ENCODE measurements around the gene LAMA2. TPM values are rescaled to one million over a fixed set of nuclear protein-coding genes. Genes with fewer than 3 reads are reported as not detected.
A peak's percentile ranks its signal among the peaks of the same experiment; 100 is the strongest.

The LAMA2 gene
- total RNA-seq, 1 donor from 2014 or later: 0.20 TPM

DNA sequence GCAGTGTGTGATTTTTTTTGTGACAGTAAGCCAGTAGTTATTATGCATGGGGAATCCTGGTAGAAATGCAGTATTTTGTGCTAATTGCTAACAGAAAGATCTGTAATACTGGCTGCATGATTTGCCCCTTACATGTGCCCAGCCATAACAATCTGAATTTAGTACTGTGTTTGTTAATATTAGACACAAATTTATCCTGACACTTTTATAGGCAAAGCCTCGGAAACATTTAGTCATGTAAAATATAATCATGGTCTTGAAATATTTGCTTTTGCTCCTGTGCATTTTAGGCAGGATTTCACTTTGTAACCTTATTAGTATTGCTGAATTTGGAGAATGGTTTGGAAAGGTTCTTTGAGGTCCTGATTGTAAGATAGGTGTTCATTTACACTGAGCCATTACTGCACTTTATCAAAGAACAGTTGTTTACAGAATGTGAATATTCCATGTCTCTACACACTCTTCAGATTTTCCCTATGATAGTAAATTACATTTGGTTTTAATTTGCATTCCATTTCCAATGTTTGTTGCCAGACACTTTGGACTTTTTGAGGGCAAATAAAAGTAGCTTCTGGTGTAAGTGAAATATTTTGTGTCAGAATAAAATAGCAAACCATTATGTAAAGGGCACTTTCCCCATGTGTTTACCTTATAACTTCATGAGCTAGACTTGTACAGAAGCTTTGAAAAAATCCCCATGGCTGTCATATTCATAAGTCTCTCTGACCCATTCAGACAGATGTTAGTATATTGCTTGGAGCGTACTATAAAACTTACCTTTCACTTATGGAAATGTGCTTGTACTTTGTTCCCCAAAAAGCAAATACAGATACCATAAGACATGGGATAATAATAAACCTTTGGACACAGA is 477.1 kb downstream of the LAMA2 start:
- DNase-seq (ENCODE audit: low read depth in 2 of 2): no peak

DNA sequence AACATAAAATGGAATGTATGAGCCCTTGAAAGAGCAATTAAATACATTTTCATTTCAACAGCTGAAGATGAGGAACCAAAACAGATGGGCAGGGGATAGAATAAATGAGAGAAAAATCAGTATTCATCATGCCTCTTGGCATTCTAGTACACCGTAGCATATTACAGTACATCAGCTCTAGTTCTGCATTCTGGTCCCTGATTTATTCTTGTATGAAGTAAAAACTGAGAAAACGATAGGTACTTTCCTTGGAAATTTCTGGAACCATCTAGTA is 477.7 kb downstream of the LAMA2 start:
- DNase-seq (ENCODE audit: low read depth in 2 of 2): no peak

DNA sequence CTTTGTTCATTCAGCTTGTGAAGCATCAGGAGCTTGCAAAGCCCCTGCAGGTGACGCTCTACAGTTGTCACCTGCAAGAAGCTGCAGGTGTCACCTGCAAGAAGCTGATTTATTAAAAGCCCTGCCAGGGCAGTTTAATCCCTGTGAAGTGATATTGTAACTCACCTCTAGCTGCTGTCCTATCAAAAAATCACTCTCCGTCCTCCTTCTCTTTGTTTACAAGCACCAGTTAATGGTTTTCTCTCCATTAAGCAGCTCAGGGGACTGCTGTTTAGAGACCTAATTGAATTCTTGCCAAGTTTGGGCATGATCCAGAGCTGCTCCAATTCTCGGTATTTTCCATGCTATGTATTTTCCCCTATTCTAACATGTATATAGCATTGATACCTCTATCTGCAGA is 481.1 kb downstream of the LAMA2 start:
- DNase-seq (ENCODE audit: low read depth in 2 of 2): no peak

DNA sequence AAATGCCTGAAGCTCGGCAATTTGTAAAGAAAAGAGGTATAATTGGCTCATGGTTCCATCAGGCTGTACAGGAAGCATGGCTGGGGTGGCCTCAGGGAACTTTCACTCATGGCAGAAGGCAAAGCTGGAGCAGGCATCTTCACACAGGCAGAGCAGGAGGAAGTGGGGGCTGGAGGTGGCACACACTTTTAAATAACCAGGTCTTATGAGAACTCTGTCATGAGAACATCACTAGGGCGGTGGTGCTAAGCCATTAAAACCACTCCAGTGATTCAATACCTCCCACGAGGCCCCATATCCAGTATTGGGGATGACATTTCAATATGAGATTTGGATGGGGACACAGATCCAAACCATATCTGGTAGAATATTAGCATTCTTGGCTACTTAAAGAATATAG is 481.8 kb downstream of the LAMA2 start:
- no peak for DNase-seq (ENCODE audit: low read depth in 2 of 2)

DNA sequence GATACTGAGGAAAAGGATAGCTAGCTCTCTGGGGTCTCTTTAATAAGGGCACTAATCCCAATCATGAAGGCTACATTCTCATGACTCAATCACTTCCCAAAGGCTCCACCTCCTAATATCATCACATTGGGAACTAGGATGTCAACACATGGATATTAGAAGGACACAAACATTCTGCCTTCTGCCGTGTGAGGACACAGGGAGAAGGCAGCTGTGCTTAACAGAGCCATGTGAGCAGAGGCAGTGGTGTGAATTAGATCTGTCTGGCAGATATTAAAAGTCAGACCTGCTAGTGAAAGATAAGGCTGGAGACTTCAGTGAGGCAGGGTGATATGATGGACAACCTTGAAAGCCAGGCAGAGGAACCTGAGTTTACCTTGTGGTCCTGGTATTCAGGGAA is 485.1 kb downstream of the LAMA2 start:
- DNase-seq (ENCODE audit: low read depth in 2 of 2): no peak

DNA sequence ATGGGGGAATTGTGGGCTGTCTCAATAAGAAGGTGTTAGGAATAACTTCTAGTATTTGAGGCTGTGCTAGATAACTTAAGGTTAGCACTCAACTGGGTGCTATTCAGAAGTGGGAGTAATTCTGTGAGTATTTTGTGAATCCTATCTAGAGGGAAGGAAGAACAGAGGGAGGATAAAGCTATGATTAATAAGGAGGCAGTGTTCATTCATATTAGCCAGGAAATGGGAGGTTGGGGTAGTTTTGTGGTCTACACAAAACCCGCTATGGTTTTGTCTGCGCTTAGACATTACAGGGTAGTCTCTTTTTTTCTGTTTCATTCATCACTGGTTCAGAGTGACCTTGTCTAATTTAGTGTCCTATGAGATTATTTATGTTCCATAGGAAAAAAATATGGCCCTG is 486.0 kb downstream of the LAMA2 start:
- no peak for DNase-seq (ENCODE audit: low read depth in 2 of 2)

DNA sequence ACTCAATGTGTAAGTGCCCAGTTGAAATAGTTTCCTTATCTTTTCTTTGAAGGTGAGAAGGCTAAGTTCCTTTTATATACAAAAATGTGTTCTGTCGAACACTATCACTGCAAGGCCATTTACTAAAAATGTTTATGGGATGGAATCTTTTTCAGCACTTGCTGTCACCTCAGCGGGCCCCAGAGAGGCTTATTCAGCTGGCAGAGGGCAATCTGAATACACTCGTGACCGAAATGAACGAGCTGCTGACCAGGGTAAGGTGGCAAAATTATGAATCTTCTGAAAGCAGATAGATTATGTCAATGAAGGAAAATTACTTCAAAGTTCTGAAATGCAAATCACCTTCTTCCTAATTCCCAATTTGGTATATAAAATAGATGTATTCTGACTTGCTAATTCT is 486.8 kb downstream of the LAMA2 start:
- no peak for DNase-seq (ENCODE audit: low read depth in 2 of 2)

DNA sequence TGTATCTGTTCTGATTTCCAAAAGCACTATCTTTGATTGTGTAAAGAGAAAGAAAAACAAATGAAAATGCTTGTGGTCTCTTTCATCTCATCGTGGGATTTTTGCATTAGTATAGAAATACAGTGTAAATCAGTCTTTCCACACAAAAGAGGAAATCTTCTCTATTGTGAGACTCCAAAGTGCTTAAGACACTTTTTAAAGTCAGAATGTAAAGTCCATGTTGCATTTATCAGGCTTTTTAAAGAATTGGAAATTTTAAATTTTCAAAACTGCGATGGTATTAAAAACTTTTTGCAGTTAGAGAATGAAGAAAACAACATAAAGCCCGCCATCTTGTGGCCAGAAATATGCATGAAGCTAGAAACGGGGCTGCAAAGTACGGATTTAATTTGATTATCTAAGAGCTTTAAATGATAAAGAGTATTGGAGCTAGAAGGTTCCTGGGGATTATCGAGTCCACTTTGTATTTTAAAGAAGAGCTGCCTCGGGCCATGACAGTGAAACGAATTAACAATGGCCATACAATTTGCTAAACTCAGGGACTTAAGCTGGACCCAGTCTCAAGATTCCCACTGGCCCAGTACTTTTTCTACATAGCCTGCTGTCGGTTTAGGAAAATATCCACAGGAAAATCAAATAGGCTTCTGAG is 487.5 kb downstream of the LAMA2 start:
- DNase-seq (ENCODE audit: low read depth in 2 of 2): peak; percentile 61 to 75

DNA sequence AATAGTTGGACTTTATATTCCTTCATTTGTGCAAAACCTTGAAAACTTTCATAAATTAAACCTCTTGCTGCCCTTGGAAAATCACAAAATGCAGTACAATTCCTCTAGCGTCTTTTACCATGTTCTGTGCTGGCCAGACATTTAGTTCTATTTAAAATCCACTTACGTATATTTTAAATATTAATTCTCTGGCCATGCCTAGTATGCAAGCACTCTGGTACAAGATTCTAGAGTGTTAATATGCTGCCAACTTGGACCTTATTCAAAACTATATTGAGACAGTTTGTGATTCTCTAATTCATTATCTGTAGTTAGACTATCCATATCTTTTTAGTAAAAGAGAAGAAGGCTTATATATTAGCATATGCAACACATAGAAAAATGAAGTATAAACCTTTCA is 498.9 kb downstream of the LAMA2 start:
- no peak for DNase-seq (ENCODE audit: low read depth in 2 of 2)

DNA sequence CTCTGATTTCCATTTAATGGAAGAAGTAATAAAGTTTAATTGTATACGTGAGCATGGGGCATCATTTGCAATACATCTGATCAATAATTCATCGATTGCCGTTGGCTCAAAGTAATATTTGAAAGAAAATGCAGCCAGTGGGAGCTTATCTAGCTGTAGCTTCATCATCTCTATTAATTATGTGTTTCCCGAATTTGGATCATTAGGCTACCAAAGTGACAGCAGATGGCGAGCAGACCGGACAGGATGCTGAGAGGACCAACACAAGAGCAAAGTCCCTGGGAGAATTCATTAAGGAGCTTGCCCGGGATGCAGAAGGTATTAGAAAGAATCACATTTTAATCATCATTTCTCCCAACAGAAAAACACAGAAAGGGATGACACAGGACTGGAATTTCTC is 500.0 kb downstream of the LAMA2 start:
- DNase-seq (ENCODE audit: low read depth in 2 of 2): no peak

DNA sequence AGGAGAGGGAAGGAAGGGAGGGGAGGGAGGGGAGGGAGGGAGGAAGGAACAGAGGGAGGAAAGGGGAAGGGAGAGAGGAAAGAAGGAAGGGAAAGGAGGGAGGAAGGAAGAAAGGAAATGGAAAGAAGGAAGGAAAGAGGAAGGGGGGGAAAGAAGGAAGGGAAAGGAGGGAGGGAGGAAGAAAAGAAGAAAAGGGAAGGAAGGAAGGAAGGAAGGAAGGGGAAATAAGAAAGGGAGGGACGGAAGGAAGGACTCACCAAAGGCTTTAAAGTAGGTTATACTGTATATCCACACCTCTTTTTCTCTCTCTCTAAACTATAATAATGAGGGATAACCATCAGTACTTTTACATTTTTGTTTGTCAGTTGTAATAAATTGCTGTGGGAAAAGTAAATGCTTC is 502.2 kb downstream of the LAMA2 start:
- DNase-seq (ENCODE audit: low read depth in 2 of 2): no peak

DNA sequence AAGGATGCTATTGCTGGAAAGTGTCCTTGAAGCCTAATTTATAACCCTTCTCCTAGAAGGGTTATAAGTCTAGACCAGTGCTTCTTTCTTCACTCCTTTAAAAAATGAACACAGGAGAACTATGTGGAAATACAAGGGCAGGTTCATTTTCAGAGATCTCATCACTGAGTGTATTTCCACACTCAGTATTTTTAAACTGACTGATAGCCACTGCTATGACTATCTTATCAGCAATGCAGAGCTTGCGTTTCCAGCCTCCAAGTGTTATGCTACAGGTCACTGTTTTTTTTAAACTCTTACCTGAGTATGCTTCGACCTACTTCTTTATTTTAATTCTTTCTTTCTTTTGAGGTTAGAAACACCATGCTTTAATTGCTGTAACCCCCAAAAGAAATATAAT is 508.0 kb downstream of the LAMA2 start:
- no peak for DNase-seq (ENCODE audit: low read depth in 2 of 2)

DNA sequence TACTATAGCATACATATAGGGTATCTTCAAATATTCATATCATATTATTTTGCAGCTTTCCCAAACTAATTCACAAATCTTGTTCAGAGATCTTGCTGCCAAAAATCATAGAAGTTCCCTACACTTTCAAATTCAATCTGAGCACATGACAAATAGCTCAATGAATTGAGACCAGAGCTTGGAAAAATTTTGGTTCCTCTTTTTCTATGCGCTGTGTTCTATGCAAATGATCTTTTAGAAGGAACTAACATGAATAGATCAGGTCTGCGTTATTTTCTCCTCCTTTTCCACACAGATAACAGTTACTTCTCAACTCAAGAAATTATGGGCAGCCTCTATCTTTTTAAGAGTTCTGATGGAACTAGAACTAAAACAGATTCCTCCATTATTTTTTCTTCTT is 510.7 kb downstream of the LAMA2 start:
- DNase-seq (ENCODE audit: low read depth in 2 of 2): no peak

DNA sequence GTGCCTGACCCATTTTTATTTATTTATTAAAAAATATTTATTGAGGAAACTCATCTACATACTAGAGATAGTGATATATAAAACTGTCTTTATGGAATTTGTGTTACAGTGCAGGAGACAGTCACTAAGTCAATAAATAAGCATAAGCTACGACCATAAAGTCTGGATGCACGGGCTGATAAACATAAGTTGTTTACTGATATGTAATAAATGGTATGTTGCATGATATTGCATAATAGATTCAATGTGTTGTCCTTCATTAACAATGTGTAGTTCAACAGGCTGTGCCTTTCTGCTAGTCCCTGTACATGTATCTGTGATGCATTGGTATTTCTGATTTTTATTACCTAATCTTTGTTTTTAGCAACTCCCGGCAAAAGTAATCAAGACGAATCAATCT is 515.8 kb downstream of the LAMA2 start:
- no peak for DNase-seq (ENCODE audit: low read depth in 2 of 2)

DNA sequence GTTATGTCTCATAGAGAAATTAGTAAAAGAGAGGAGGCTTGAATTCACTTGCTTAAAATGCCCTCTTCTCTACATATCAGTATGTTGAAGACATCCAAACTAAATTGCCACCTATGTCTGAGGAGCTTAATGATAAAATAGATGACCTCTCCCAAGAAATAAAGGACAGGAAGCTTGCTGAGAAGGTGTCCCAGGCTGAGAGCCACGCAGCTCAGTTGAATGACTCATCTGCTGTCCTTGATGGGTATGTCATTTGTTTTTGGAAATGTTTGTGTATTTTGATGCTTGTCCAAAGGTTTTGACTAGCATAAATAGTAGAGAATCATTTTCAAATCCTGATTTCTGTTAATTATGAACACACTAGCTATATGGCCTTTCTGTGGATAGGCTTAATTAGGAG is 519.3 kb downstream of the LAMA2 start:
- peak in 1 of 2 donors; percentile 20 for DNase-seq (ENCODE audit: low read depth in 2 of 2)

DNA sequence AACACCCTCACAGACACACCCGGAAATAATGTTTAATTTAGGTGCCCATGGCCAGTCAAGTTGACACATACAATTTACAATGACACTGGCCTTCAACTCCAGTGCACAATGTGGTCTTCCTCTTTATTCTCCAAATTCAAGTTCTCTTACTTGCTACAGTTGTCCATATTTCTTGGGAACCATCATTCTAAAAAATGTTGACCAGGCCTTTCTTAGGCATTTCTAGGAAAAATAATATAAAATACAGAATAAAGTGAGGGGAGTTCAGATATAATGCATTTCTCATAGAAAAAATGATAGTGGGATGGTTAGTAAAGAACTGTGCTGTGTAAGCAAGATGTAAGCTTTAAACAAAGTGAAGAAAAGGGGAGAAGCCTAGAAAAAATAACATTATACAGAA is 528.2 kb downstream of the LAMA2 start:
- DNase-seq (ENCODE audit: low read depth in 2 of 2): no peak

DNA sequence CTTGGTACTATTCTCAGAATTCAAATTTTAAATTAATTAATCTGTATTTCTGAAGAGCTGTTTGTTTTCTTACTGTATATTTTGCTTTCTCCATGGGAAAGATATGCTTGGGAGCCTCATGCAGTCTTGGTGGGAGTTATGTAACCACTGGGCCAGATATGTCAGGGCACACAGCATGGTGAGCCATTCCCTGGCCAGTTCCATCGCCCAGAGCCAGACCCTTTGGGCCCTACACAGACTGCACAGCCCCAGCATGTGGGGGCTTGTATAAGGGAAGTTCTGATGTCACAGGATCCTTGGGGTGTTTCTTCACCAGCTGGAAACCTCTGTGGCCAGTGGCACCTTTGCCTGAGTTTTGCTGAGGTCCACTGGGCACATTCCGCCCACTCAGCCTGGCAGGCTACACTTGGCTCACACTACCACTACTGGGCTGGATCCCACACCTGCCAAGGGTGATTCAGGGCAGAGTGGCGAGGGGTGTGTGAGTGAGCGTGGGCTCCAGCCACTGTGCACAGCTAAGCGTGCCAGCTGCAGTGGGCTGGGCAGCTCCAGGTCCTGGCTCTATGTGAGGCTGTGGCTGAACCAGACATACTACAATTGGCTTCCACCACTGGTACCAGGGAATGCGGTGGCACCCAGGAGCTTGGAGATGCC is 533.5 kb downstream of the LAMA2 start:
- no peak for DNase-seq (ENCODE audit: low read depth in 2 of 2)

DNA sequence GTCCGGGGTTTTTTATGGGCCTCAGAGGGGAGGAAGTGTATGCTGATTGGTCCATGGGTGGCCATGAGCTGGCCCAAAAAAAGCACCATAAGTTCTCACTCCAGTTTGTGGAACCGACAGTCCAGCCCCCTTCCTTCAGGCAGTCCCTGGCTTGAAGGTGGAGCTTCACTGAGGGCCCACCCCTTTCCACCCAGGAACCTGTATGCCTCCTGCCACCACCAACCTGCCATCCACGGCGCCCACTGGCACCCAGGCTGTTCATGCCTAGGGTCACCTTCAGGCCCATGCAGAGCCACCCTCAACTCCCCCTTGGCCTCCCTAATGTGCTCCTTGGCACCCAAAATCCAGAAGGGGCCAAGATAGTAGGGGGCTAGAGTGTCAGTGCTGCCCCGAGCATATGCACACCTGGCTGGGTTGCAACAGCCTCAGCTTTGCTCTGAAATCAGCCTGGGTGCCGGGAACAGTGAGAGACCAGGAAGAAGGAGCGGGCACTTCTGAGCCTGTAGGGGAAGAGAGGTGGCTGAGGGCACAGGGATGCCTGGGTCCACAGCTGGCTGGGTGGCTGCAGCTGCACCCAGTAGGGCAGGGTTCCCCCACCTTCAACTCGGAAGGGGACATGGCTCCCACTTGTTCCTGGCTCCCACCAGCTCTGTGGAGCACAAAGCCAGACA is 534.6 kb downstream of the LAMA2 start:
- DNase-seq (ENCODE audit: low read depth in 2 of 2): no peak

DNA sequence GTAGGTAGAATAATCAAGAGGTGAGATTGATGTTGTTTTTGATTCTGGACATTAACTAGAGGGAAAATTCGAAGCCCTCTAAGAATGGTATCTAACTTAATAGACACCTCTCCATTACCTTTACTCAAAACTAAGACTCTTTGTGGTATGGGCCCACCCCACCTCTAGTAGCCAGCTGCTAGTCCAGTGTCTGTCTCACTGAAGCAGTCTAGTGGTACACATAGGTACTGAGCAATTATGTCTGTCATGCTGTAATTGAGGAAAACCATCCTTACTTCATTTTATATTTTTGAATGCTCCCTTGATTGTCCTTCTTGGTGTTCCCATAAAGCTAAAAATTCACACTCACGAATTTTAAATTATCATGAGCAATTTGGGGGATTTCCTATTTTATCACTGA is 536.4 kb downstream of the LAMA2 start:
- DNase-seq (ENCODE audit: low read depth in 2 of 2): no peak

DNA sequence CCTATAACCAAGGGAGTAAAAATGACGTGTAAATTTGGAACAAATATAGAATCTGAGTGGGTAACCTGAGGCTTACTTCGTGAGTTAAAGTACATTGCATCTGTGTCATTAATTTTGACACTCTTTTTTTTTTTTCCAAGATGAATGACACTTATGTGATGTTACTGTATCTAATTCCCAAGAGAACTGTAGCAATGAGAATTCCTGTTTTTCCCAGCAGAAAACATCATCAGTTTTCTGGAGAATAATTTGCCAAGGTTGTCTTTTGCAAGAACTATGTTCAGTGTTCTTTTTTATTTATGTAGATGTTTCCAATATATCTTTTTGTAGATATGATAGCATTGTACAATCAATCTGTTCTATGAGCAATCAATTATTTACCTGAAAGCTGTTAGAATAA is 543.4 kb downstream of the LAMA2 start:
- no peak for DNase-seq (ENCODE audit: low read depth in 2 of 2)

DNA sequence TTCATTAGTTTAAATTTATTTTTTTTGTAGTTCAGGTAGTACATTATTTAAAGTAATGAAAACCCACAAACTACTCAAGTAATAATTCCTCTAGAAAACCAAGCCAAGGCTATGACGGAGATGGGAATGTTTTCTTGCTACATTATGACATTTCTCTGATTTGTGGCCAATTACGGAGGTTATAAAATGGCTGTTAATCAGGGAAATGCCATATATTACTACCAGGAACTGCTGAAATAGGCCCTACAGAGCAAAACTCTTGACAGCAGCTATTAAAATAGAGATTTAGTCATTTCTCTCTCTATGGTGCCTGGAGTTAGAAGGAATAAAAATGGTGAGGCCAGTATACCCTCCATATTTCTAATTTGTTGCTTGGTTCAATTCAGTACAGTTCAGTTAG is 547.0 kb downstream of the LAMA2 start:
- no peak for DNase-seq (ENCODE audit: low read depth in 2 of 2)

DNA sequence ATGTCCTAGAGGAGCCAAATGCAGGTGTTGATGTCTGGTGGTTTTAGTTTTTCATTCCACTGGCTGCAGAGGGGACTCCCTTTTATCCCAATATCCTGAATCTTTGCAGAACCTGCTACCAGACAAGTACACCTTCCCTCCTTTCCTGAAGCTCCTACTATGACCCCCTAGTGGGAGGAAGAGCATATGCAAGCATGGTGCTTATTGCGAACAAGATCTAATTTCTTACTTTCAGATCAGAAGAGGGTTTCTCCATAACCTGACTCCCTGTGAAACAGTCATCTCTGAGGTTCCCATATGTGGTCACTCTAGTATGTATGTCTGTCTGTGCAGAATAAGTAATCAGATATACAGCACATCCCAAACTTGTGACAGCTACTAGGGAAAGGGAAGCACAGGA is 549.8 kb downstream of the LAMA2 start:
- no peak for DNase-seq (ENCODE audit: low read depth in 2 of 2)

Measured in lung microvascular endothelial cell (primary cell).